ENCODE results near the gene NUBPL.

- TF ChIP-seq, protein P1, sequence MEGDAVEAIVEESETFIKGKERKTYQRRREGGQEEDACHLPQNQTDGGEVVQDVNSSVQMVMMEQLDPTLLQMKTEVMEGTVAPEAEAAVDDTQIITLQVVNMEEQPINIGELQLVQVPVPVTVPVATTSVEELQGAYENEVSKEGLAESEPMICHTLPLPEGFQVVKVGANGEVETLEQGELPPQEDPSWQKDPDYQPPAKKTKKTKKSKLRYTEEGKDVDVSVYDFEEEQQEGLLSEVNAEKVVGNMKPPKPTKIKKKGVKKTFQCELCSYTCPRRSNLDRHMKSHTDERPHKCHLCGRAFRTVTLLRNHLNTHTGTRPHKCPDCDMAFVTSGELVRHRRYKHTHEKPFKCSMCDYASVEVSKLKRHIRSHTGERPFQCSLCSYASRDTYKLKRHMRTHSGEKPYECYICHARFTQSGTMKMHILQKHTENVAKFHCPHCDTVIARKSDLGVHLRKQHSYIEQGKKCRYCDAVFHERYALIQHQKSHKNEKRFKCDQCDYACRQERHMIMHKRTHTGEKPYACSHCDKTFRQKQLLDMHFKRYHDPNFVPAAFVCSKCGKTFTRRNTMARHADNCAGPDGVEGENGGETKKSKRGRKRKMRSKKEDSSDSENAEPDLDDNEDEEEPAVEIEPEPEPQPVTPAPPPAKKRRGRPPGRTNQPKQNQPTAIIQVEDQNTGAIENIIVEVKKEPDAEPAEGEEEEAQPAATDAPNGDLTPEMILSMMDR (IDR thresholded peaks at IDR 0.05) = no peak
- no peak for TF ChIP-seq ZFX (IDR thresholded peaks at IDR 0.05; ENCODE audit: borderline replicate concordance)
These were observed 140.9 kb downstream of the NUBPL start for GRCh38 chr14:31702130-31702529.

All from 22Rv1 (cell line).